ENCODE results near the gene CCT3. TPM values are rescaled to one million over a fixed set of nuclear protein-coding genes. Genes with fewer than 3 reads are reported as not detected.

The CCT3 gene
- total and polyA plus RNA-seq, 4 donors = 74.5 to 144 (median 119) TPM

GRCh38 chr1:156344409-156344808, 6.3 kb upstream of the CCT3 start (continued):
- TF ChIP-seq, protein P1, sequence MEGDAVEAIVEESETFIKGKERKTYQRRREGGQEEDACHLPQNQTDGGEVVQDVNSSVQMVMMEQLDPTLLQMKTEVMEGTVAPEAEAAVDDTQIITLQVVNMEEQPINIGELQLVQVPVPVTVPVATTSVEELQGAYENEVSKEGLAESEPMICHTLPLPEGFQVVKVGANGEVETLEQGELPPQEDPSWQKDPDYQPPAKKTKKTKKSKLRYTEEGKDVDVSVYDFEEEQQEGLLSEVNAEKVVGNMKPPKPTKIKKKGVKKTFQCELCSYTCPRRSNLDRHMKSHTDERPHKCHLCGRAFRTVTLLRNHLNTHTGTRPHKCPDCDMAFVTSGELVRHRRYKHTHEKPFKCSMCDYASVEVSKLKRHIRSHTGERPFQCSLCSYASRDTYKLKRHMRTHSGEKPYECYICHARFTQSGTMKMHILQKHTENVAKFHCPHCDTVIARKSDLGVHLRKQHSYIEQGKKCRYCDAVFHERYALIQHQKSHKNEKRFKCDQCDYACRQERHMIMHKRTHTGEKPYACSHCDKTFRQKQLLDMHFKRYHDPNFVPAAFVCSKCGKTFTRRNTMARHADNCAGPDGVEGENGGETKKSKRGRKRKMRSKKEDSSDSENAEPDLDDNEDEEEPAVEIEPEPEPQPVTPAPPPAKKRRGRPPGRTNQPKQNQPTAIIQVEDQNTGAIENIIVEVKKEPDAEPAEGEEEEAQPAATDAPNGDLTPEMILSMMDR (IDR thresholded peaks at IDR 0.05; ENCODE audit: low read depth, low read length, missing input control) = no peak
- TF ChIP-seq RXRA (IDR thresholded peaks at IDR 0.05) = no peak
- TF ChIP-seq HNF4G (IDR thresholded peaks at IDR 0.05) = no peak
- TF ChIP-seq, protein P2, sequence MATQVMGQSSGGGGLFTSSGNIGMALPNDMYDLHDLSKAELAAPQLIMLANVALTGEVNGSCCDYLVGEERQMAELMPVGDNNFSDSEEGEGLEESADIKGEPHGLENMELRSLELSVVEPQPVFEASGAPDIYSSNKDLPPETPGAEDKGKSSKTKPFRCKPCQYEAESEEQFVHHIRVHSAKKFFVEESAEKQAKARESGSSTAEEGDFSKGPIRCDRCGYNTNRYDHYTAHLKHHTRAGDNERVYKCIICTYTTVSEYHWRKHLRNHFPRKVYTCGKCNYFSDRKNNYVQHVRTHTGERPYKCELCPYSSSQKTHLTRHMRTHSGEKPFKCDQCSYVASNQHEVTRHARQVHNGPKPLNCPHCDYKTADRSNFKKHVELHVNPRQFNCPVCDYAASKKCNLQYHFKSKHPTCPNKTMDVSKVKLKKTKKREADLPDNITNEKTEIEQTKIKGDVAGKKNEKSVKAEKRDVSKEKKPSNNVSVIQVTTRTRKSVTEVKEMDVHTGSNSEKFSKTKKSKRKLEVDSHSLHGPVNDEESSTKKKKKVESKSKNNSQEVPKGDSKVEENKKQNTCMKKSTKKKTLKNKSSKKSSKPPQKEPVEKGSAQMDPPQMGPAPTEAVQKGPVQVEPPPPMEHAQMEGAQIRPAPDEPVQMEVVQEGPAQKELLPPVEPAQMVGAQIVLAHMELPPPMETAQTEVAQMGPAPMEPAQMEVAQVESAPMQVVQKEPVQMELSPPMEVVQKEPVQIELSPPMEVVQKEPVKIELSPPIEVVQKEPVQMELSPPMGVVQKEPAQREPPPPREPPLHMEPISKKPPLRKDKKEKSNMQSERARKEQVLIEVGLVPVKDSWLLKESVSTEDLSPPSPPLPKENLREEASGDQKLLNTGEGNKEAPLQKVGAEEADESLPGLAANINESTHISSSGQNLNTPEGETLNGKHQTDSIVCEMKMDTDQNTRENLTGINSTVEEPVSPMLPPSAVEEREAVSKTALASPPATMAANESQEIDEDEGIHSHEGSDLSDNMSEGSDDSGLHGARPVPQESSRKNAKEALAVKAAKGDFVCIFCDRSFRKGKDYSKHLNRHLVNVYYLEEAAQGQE (IDR thresholded peaks at IDR 0.05) = no peak
- TF ChIP-seq YY1 (IDR thresholded peaks at IDR 0.05) = no peak
- TF ChIP-seq SP1 (IDR thresholded peaks at IDR 0.05) = no peak
- TF ChIP-seq NR2F2 (IDR thresholded peaks at IDR 0.05) = no peak

DNA sequence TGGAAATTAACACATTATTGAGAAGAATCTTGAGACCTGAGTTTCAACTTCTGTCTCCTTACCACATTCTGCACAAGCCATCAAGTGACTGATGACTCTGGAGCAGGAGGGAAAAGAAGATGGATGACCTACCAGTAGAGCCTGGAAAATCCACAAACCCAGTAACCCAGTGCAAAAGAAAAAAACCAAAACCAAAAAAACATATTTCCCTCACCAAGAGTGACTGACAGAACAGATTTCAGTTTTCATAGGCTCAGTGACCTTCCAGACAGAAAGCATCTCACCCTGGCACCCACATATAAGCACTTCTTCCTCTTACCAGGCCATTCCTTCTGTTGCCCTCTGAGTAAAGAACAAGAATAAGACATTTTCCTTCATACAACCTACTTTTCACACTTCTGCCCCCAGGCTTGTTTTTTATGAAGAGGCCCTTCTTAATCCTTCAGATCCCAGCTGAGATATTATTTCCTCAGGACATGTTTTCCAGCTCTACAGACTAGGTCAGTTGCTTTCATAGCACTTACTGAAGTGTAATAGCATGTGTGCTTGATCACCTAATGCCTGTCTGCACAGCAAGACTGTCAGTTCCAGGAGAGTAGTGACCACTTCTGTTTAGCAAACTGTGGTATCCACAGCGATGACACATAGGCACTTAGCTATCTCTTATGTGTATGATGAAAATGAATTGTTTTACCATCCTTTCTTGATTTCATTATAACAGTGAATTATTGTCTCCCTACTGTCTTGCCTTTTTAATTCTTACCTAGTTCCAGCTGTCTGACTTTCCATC, 4.3 kb upstream of the CCT3 start:
- Histone ChIP-seq H3K9me3 (ENCODE audit: control insufficient read depth in 4 of 4, low read length in 3 of 4) (no peaks in the 10 kb centered on the region), H3K9ac (ENCODE audit: low read depth in 1 of 2, low read length in 2 of 2) (no peak overlapping the region), H3K4me1 (ENCODE audit: control insufficient read depth in 4 of 4, insufficient read depth in 4 of 4, low read length in 3 of 4) (peaks cover 0 to 3% (median 0%) of the 10 kb centered on the region in 4 donors), H3K36me3 (ENCODE audit: control insufficient read depth in 4 of 4, insufficient read depth in 3 of 4, low read depth in 1 of 4, low read length in 3 of 4) (no peaks in the 10 kb centered on the region), H3K27me3 (ENCODE audit: control insufficient read depth in 4 of 4, insufficient read depth in 4 of 4, low read length in 3 of 4) (no peaks in the 10 kb centered on the region), H3K27ac (ENCODE audit: low read depth in 1 of 2, low read length in 2 of 2) (no peak overlapping the region), H3K4me3 (ENCODE audit: low read depth in 1 of 3, low read length in 3 of 3) (no peak overlapping the region)
- TF ChIP-seq, protein P3, sequence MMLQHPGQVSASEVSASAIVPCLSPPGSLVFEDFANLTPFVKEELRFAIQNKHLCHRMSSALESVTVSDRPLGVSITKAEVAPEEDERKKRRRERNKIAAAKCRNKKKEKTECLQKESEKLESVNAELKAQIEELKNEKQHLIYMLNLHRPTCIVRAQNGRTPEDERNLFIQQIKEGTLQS (IDR thresholded peaks at IDR 0.05) = no peak
- DNase-seq (ENCODE audit: low spot score) = no peak
- 95% methylated on average over 1 of the region's 1 CpG for WGBS

DNA sequence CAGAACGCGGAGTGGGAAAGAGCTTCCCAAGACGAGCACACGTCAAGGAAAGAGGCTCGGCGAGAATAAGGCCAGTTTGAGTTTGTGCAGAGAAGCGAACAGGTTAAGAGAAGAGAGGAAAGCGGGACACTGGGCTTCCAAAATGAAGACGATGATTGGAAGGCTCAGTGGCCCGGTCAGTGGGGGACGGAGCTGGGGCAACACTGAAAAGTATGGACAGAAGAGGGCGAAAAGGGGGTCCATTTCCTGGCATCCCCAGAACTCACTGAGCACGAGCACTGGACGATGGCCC, 258 bp downstream of the CCT3 start:
- H3K9me3 ChIP-seq (ENCODE audit: control insufficient read depth in 4 of 4, low read length in 3 of 4) = no peaks in the 10 kb centered on the region
- H3K27ac ChIP-seq (ENCODE audit: low read depth in 1 of 2, low read length in 2 of 2) = peak overlapping the region; percentile 80 to 87
- peaks cover 0 to 17% (median 13%) of the 10 kb centered on the region in 4 donors for H3K4me1 ChIP-seq (ENCODE audit: control insufficient read depth in 4 of 4, insufficient read depth in 4 of 4, low read length in 3 of 4)
- peak overlapping the region; percentile 90 to 99 for H3K9ac ChIP-seq (ENCODE audit: low read depth in 1 of 2, low read length in 2 of 2)
- no peak for TF ChIP-seq FOXA2 (IDR thresholded peaks at IDR 0.05)
- no peak for TF ChIP-seq ZBTB33 (IDR thresholded peaks at IDR 0.05)
- TF ChIP-seq, protein P3 (IDR thresholded peaks at IDR 0.05) = no peak
- TF ChIP-seq MAX (IDR thresholded peaks at IDR 0.05) = no peak
- no peak for TF ChIP-seq HNF4A (conservative IDR thresholded peaks at IDR 0.05)
- TF ChIP-seq FOXA1 (IDR thresholded peaks at IDR 0.05) = no peak
- no peak for TF ChIP-seq RAD21 (IDR thresholded peaks at IDR 0.05)
- TF ChIP-seq RXRA (IDR thresholded peaks at IDR 0.05) = no peak
- TF ChIP-seq HNF4G (IDR thresholded peaks at IDR 0.05) = no peak
- no peak for TF ChIP-seq SP1 (IDR thresholded peaks at IDR 0.05)
- no peak for TF ChIP-seq GABPA (IDR thresholded peaks at IDR 0.05 in 1 of 2, conservative IDR thresholded peaks at IDR 0.05 in 1 of 2)
- TF ChIP-seq EGR1 (IDR thresholded peaks at IDR 0.05; ENCODE audit: low read depth in 2 of 2) = no peak
- TF ChIP-seq, protein P2 (IDR thresholded peaks at IDR 0.05) = no peak
- no peak for TF ChIP-seq JUND (IDR thresholded peaks at IDR 0.05)
- no peaks in the 10 kb centered on the region for H3K27me3 ChIP-seq (ENCODE audit: control insufficient read depth in 4 of 4, insufficient read depth in 4 of 4, low read length in 3 of 4)
- peak overlapping the region; percentile 71 to 100 (median 85) for H3K4me3 ChIP-seq (ENCODE audit: low read depth in 1 of 3, low read length in 3 of 3)
- DNase-seq (ENCODE audit: low spot score) = no peak
- peaks cover under 1 to 23% (median 17%) of the 10 kb centered on the region in 4 donors for H3K36me3 ChIP-seq (ENCODE audit: control insufficient read depth in 4 of 4, insufficient read depth in 3 of 4, low read depth in 1 of 4, low read length in 3 of 4)
- WGBS = under 1% methylated on average over 14 of the region's 14 CpGs

Data from liver (tissue), 9 donors.